ENCODE data around the gene IL24. TPM values are rescaled to one million over a fixed set of nuclear protein-coding genes. Genes with fewer than 3 reads are reported as not detected.

Gene IL24
- total RNA-seq, 1 donor from 2014 or later: not detected

DNA sequence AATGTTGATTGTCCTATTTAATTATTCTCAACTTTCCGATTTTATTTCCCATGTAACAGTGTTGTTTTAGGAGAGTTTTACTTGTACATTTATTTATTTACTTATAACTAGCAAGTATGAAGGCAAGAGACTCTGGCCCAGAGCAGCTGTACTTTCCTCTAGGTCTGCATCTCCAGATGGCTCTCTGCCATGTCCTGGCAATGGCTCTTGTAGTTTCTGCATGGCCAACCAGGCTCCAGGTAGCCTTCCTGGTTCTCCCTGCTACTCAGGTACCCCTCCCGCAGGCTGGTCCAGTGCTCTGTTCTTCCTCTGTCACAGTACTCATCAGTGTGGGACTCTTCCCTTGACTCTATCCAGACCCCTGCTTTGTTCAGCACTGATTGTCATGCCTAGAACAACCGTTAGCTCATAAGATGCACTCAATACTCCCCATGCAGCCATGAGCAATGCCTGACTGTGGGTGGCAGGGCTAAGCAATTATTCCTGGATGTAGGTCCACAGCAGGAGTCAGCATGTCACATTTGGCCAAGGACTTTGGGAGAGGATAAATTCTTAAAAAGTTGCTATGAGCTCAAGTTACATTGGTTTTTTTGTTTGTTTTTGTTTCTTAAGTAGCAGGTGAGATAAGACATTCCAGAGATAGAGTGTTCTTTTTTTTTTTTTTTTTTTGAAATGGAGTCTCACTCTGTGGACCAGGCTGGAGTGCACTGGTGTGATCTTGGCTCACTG lies 42.7 kb upstream of the IL24 start:
- Histone ChIP-seq H3K4me1 (no peaks in the 10 kb centered on the region), H3K9me3 (no peaks in the 10 kb centered on the region), H3K36me3 (no peaks in the 10 kb centered on the region), H3K27ac (no peak overlapping the region), H3K27me3 (ENCODE audit: low read depth) (no peaks in the 10 kb centered on the region), H3K4me3 (no peak overlapping the region)
- peak; percentile 31 to 59 for ATAC-seq
- no peak for TF ChIP-seq CTCF (IDR thresholded peaks at IDR 0.05)
- no peak for DNase-seq
- intact Hi-C loops (cut with DNase I): no loop called here

DNA sequence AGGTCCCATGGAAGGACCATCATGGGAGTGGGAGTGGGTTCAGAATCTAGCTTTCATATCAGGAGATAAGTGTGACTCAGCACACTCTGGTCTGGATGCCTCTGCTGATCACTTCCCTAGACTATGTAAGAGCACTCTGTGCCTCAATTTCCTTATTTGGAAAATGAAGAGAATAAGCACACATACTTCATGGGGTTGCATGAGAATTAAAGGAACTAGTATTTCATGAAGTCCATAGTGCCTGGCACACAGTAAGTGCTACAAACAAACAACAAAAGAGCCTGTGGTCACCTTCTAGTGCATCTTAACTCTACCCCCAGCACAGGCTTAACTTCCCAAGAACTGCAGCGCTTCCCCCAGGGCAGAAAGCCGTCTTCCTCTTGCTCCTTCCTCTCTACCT lies 41.4 kb upstream of the IL24 start:
- Histone ChIP-seq H3K36me3 (no peaks in the 10 kb centered on the region), H3K4me3 (no peak overlapping the region), H3K27me3 (ENCODE audit: low read depth) (no peaks in the 10 kb centered on the region), H3K9me3 (no peaks in the 10 kb centered on the region), H3K4me1 (no peaks in the 10 kb centered on the region), H3K27ac (no peak overlapping the region)
- intact Hi-C loops (cut with DNase I): no loop called here
- no peak for DNase-seq
- ATAC-seq: peak in 1 of 2 donors; percentile 71
- no peak for TF ChIP-seq CTCF (IDR thresholded peaks at IDR 0.05)

DNA sequence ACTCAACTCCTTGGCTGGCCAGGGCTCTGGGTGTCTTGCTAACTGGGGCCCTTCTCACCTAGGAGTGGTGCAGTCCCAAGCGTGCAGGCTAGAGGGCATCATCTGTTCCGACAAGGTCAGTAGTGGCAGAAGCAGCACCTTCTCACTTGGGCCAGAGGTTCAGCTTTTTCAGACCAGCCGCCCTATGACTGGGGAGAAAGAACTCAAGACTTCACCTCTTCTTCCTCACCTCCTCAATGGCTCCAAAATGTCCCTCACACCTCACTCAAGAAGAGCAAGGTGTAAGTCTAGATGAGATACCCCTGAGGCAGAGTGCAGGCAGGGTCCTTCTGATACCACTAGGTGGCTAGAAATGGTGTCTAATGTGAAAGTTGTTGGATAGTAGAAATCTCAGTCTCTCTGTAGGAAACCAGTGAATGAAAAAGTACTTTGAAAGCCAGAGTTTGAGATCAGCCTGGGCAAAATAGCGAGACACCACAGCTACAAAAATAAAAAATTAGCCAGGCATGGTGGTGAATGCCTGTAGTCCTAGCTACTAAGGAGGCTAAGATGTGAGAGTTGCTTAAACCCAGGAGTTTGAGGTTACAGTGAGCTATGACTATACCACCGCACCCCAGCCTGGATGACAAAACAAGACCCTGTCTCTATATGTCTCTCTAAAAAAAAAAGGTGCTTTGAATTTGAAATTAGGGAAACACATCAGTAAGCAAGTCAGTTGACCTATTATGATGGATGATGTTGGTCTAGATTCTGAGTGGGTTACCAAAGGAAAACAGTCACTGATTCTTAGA lies 40.4 kb upstream of the IL24 start:
- H3K9me3 ChIP-seq: no peaks in the 10 kb centered on the region
- intact Hi-C loops (cut with DNase I): no loop called here
- H3K4me1 ChIP-seq: no peaks in the 10 kb centered on the region
- H3K27ac ChIP-seq: no peak overlapping the region
- no peaks in the 10 kb centered on the region for H3K27me3 ChIP-seq (ENCODE audit: low read depth)
- ATAC-seq (no peak), DNase-seq (no peak)
- peak; percentile 15 for TF ChIP-seq CTCF (IDR thresholded peaks at IDR 0.05)
- H3K36me3 ChIP-seq: no peaks in the 10 kb centered on the region
- H3K4me3 ChIP-seq: no peak overlapping the region

- Histone ChIP-seq H3K4me3 (no peak overlapping the region), H3K4me1 (no peaks in the 10 kb centered on the region), H3K27ac (no peak overlapping the region), H3K27me3 (ENCODE audit: low read depth) (no peaks in the 10 kb centered on the region), H3K9me3 (no peaks in the 10 kb centered on the region), H3K36me3 (no peaks in the 10 kb centered on the region)
- ATAC-seq (peak in 1 of 2 donors; percentile 18), DNase-seq (no peak)
- TF ChIP-seq CTCF (IDR thresholded peaks at IDR 0.05): no peak
- intact Hi-C loops (cut with DNase I): no loop called here
Measured at GRCh38 chr1:206859082-206859521, 38.1 kb upstream of the IL24 start.

GRCh38 chr1:206860165-206860564 lies 37.1 kb upstream of the IL24 start:
- no peak for ATAC-seq
- Histone ChIP-seq H3K36me3 (no peaks in the 10 kb centered on the region), H3K4me1 (peaks cover 3% of the 10 kb centered on the region), H3K4me3 (no peak overlapping the region), H3K9me3 (no peaks in the 10 kb centered on the region), H3K27me3 (ENCODE audit: low read depth) (no peaks in the 10 kb centered on the region), H3K27ac (no peak overlapping the region)
- intact Hi-C loops (cut with DNase I): loop anchor here (10.0 kb wide), 1 partner anchor 55 kb away; no protein-coding TSS in a partner anchor
- no peak for TF ChIP-seq CTCF (IDR thresholded peaks at IDR 0.05)
- no peak for DNase-seq
